Ascending aorta (tissue), 2 donors: ENCODE data around the gene DHCR7. TPM values are rescaled to one million over a fixed set of nuclear protein-coding genes. Genes with fewer than 3 reads are reported as not detected.

ENCODE experiments used
- DNase-seq, 2 donors: peaks; one replicate each; pipeline ENCODE4 v3.0.0-alpha.2; 2019; ENCODE audit warnings: low spot score in 2 of 2
- H3K27ac ChIP-seq, 2 donors: fragments of 200-600 bp; sonication (generic); one replicate each; pipeline ENCODE4 v1.5.1; 2016 to 2017; ENCODE audit warnings: mild to moderate bottlenecking in 1 of 2
- H3K27me3 ChIP-seq: fragments of 200-600 bp; sonication (generic); one replicate; pipeline ENCODE4 v1.5.1; 2017
- H3K36me3 ChIP-seq, 2 donors: fragments of 200-600 bp; sonication (generic); one replicate each; pipeline ENCODE4 v1.5.1; 2016
- H3K4me1 ChIP-seq, 2 donors: fragments of 200-600 bp; sonication (generic); one replicate each; pipeline ENCODE4 v1.5.1; 2016 to 2017; ENCODE audit warnings: mild to moderate bottlenecking in 1 of 2
- H3K4me3 ChIP-seq, 2 donors: fragments of 200-600 bp; sonication (generic); one replicate each; pipeline ENCODE4 v1.5.1; 2016 to 2017; ENCODE audit warnings: mild to moderate bottlenecking in 1 of 2
- H3K9me3 ChIP-seq, 2 donors: fragments of 200-600 bp; sonication (generic); one replicate each; pipeline ENCODE4 v1.5.1; 2016
- intact Hi-C: fragments of 100-400 bp; cut with DNase I; formaldehyde crosslinking; loops from one replicate; pipeline ENCODE4 v1.15.1; 2023
- total RNA-seq: library from RNA; depleted of rRNA; stranded (reverse); fragments of >200 nt; gene quantifications from one replicate; pipeline ENCODE4 v1.1.0, GENCODE V29; 2016
- TF ChIP-seq, protein P1 (sequence below), 3 experiments: fragments of 200-600 bp in 2 of 3; fragments of 450-650 bp in 1 of 3; sonication (generic) in 2 of 3; IDR thresholded peaks; one replicate each; pipeline ENCODE4 v1.5.1; 2016 to 2019; ENCODE audit warnings: antibody characterized with exemption in 3 of 3, mild to moderate bottlenecking in 1 of 3, moderate library complexity in 1 of 3

Gene DHCR7
- total RNA-seq, 1 donor from 2014 or later: 66.2 TPM

DNA sequence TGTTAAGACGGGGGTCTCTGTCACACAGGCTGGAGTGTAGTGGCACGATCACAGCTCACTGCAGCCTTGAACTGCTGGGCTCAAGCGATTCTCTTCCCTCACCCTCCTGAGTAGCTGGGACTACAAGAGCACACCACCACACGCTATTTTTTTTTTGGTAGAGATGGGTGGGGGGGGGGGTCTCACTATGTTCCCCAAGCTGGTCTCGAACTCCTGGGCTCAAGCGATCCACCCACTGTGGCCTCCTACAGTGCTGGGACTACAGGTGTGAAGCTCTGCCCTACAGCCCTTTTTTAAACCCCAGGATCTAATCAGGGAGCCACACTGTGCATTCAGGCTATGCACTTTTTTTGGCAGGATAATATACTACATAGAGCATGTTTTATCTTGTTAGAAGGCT lies 1.4 kb upstream of the DHCR7 start:
- Histone ChIP-seq H3K4me3 (peak overlapping the region; percentile 79 to 95), H3K27ac (peak overlapping the region; percentile 75 to 79), H3K27me3 (no peaks in the 10 kb centered on the region), H3K9me3 (no peaks in the 10 kb centered on the region), H3K4me1 (peaks cover 3 to 30% of the 10 kb centered on the region in 2 donors), H3K36me3 (no peaks in the 10 kb centered on the region)
- intact Hi-C loops: loop anchor here (10.0 kb wide), 1 partner anchor 335 kb away; no protein-coding TSS in a partner anchor
- DNase-seq: no peak
- TF ChIP-seq, protein P1, sequence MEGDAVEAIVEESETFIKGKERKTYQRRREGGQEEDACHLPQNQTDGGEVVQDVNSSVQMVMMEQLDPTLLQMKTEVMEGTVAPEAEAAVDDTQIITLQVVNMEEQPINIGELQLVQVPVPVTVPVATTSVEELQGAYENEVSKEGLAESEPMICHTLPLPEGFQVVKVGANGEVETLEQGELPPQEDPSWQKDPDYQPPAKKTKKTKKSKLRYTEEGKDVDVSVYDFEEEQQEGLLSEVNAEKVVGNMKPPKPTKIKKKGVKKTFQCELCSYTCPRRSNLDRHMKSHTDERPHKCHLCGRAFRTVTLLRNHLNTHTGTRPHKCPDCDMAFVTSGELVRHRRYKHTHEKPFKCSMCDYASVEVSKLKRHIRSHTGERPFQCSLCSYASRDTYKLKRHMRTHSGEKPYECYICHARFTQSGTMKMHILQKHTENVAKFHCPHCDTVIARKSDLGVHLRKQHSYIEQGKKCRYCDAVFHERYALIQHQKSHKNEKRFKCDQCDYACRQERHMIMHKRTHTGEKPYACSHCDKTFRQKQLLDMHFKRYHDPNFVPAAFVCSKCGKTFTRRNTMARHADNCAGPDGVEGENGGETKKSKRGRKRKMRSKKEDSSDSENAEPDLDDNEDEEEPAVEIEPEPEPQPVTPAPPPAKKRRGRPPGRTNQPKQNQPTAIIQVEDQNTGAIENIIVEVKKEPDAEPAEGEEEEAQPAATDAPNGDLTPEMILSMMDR (IDR thresholded peaks at IDR 0.05): no peak

DNA sequence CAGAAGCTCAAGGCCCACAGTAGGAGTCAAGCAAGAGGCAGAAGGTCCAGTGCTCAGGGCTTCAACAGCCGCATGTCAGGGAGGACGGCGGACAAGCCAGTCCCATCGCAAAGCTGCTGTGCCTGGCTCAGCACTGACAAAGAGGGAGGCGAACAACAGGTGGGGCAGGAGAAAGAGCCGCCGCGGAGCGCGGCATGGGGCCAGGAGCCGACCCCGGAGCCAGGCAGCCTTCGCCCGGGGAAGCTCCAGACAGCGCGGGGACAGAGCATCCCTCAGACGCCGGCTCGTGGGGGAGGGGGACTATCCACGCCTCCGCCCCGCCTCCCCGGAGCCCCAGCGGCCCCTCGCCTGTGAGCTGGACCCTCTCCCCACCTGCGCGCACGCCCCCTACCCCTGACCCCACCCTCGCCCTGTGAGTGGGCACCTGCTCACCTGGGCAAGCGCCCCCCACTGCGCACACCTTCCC lies 369 bp downstream of the DHCR7 start:
- intact Hi-C loops: loop anchor here (1.0 to 10.0 kb wide), 2 partner anchors 149 to 337 kb away; no protein-coding TSS in a partner anchor
- DNase-seq: no peak
- TF ChIP-seq, protein P1 (IDR thresholded peaks at IDR 0.05): no peak

DNA sequence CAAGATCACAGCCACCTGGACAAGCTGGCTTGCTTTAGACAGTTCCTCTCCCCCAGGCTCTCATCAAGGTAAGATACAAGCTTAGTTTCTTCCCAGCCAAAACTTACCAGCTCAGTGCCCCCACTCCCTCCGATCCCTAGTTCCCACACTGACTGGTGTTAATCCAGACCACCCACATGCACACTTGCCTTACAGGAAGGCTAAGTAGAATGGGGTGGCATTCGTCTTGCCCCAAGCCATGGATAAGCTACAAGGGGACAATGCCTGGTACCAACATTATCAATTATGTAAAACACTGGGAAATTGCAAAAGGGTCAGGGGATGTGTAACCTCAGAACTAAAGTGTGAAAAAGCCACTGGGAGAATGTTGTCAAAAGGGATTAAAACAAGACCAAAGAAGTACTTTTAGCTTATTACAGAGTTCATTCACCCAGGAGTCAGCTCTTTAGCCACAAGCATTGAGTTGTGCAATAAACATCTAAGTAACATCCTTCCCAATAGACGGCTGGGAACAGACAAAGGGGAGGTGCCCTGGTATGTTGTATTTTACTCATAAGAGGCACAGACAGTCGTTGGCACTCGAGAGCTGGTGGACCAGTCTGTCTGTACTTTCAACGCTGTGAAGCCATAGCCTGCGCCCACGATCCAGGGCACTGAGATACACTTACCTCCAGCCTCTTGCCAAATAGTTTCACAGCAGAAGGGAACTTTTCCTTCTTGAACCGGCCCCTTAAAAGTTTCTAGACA lies 1.1 kb downstream of the DHCR7 start:
- no peaks in the 10 kb centered on the region for H3K9me3 ChIP-seq
- intact Hi-C loops: loop anchor here (10.0 kb wide), 1 partner anchor 338 kb away; no protein-coding TSS in a partner anchor
- peak in 1 of 2 donors; percentile 73 for DNase-seq

More for the DNA sequence above, 369 bp downstream of the DHCR7 start:
- H3K9me3 ChIP-seq: no peaks in the 10 kb centered on the region
- H3K4me1 ChIP-seq: peaks cover 3 to 20% of the 10 kb centered on the region in 2 donors
- H3K27me3 ChIP-seq: no peaks in the 10 kb centered on the region
- H3K36me3 ChIP-seq: peaks cover 5 to 14% of the 10 kb centered on the region in 2 donors
- peak overlapping the region; percentile 75 to 79 for H3K27ac ChIP-seq
- H3K4me3 ChIP-seq: peak overlapping the region; percentile 79 to 95

DNA sequence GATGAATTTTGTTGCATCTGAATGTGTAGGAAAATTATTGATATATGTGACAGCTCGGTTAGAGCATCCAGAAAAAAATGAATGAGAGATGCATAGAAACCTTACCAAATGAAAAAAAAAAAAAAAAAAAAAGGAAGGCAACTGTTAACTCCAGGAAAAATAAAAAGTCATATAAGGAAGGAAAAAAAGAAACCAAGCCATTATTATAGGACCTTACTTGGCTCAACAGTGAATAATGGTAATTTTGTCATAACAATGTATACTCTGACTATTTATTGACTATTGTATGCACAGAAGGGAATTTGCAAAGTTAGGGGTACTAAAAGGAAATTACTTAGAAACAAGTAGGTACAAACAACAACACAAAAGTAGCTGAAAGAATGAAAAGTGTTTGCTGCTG lies 2.0 kb downstream of the DHCR7 start:
- DNase-seq: no peak
- Histone ChIP-seq H3K4me1 (peaks cover 3 to 18% of the 10 kb centered on the region in 2 donors), H3K27me3 (no peaks in the 10 kb centered on the region), H3K27ac (no peak overlapping the region), H3K9me3 (no peaks in the 10 kb centered on the region), H3K36me3 (peaks cover 7 to 28% of the 10 kb centered on the region in 2 donors), H3K4me3 (no peak overlapping the region)
- intact Hi-C loops: loop anchor here (10.0 kb wide), 1 partner anchor 339 kb away; no protein-coding TSS in a partner anchor
- TF ChIP-seq, protein P1 (IDR thresholded peaks at IDR 0.05): no peak

More for the DNA sequence above, 1.1 kb downstream of the DHCR7 start:
- peaks cover 3 to 18% of the 10 kb centered on the region in 2 donors for H3K4me1 ChIP-seq
- H3K4me3 ChIP-seq: peak overlapping the region; percentile 79 to 95
- H3K27me3 ChIP-seq: no peaks in the 10 kb centered on the region
- TF ChIP-seq, protein P1 (IDR thresholded peaks at IDR 0.05): no peak
- peaks cover 5 to 20% of the 10 kb centered on the region in 2 donors for H3K36me3 ChIP-seq
- H3K27ac ChIP-seq: peak overlapping the region; percentile 75 to 79

DNA sequence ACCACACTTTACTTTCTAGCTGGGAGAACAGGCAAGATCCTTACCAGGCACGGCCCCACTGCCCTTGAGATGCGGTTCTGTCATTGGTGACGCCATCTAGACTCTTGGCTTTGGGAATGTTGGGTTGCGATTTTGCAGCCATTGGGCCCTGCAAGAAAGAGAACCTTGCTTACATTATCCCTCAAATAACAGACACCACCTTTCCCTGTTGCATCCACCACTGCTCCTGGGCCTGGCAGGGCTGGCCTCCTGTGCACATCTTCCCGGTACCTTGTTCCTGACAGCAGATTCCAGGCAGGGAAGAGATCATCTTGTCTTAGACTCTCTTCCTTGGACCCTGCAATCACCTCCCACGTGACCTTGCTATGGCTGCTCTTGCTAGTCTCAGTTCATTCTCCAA lies 3.4 kb downstream of the DHCR7 start:
- Histone ChIP-seq H3K36me3 (peaks cover 16 to 35% of the 10 kb centered on the region in 2 donors), H3K4me1 (peaks cover 3 to 17% of the 10 kb centered on the region in 2 donors), H3K27me3 (no peaks in the 10 kb centered on the region), H3K27ac (no peak overlapping the region), H3K4me3 (no peak overlapping the region), H3K9me3 (no peaks in the 10 kb centered on the region)
- intact Hi-C loops: loop anchor here (10.0 kb wide), 1 partner anchor 340 kb away; no protein-coding TSS in a partner anchor
- TF ChIP-seq, protein P1 (IDR thresholded peaks at IDR 0.05): no peak
- no peak for DNase-seq
